Measurements from ENCODE around the gene GATA2.

Gene GATA2

DNA sequence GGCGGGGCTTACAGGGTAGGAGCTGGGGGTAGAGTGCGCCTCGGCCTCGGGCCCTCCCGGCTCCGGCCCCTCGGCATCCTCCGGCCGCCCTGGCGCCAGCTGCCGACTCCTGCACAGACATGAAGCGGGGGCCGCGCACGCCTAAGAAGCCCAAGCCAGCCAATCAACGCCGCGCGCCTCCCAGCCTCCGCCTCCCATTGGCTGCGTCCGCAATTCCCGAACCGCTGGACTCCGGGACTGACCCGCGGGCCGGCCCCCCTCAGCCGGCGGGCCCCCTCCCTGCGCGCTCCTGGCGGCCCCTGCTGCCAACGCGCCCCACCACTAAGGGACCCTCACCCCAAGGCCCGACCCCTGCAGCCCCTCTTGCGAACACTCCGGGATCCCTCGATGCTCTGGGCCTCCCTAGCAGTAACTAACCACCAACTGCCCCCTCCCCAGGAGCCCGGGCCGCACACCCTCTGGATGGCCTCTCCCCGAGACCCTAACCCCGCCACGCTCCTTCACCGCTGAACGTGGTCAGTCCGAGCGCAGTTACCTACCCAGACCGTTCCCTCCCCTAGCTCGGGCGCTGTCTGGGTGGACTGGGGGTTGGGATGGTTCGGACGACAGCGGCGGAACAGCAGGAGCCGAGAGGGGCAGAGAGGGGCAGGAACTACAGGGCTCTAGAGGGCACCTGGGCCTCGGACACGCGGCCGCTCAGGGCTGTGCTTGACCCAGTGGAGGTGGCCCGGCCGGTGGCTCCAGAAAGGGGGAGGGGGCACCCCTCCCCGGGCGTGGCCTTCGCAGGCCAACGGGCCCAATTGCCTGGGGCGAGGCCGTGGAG is 5.0 kb downstream of the GATA2 start:
- DNase-seq, result peak; percentile 56

DNA sequence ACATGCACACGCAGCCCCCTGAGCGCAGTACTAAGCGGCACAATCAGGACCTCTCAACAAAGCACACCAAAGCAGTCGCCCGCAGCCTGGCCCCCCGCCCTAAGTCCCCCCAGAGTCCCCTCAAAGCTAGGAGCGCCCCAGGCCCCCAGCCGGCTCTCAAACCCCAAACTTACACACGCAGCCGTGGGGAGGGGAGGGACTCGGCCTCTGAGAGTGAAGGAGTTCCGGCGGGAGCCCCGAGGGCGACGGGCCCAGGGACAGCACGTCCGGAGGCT is 5.5 kb downstream of the GATA2 start:
- DNase-seq, result no peak

DNA sequence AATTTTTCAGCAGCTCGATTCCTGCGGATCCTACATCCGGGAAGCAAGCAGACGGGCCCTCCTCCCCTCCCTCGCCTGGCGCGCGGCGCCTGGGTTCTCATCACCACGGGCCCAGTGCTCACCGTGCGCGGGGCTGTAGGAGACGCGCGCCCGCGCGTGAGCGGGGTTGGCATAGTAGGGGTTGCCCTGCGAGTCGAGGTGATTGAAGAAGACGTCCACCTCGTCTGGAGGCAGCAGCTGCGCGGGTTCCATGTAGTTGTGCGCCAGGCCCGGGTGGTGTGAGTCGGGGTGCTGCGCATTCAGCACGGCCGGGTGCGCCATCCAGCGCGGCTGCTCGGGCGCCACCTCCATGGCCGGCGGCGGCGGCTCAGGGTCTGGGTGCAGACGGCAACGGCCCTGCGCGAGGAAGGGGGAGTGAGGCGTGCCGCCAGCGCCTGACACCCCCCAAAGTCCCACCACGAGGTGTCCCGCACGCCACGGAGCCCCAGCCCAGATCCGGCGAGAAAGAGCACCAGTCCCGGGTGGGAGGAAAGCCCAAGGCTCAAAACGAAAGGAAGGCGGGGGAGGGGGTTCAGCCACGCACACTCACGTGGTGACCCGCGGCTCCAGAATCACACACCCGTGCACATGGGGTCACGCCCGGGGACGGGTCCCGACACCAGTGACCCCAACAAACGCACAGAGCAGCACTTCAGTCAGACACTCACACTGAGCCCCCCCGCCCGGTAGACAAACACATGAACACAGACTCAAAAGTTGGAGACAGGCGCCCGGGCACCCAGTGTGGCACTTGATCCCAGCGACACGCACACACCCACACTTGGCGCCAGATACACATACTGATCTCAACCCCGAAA is 6.1 kb downstream of the GATA2 start:
- DNase-seq, result no peak

DNA sequence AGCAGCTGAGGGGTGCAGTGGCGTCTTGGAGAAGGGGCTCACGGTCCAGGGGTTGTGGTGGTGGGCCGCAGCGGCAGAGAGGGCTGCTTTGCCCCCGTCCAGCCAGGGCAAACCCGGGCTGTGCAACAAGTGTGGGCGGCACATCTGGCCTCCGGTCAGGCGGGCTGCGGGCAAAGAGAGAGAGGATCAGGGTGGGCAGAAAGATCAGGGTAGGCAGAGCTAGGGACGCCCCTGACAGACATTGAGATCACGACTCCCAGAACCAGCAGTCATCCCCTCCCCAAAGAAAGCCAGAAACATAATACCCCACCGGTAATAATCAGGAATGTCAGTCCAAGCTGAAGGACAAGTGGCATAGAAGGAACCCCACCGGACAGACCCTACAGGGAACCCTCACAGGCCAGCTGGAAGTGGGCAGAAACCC is 6.8 kb downstream of the GATA2 start:
- DNase-seq, result no peak

DNA sequence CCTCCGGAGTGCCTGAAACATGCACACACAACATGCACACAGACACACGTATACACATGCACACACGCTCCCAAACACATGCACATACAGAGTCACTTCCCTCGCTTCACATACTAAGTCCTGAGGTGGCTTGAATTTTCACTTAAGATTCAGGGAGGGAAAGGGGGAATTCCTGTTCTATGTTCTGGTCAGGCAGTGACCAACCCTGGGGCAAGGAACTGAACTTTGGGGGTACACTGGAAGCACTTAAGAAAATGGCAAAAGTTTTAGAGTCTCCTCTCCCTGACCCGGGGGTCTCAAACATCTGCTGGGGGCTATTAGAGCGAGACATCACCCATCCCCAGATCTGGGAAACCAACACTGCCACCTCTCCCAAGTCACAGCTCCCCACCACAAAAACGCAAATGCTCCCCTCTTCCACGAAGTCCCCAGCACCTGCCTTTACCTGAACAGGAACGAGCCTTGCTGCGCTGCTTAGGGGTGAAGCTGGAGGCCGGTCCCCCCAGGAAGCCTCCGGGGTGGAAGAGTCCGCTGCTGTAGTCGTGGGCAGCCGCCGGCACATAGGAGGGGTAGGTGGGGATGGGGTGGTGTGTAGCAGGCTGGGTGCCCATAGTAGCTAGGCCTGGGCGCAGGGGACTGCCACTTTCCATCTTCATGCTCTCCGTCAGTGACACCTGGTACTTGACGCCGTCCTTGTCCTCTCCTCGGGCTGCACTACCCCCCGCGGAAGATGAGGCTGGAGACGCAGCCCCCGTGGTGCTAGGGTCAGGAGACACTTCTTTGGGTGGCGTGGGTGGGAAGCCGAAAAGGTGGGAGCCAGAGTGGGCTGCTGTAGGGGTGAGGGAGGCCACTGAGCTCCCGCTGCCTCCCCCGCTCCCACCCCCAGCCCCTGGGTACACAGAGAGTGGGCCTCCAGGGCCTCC is 7.5 kb downstream of the GATA2 start:
- no peak for DNase-seq

DNA sequence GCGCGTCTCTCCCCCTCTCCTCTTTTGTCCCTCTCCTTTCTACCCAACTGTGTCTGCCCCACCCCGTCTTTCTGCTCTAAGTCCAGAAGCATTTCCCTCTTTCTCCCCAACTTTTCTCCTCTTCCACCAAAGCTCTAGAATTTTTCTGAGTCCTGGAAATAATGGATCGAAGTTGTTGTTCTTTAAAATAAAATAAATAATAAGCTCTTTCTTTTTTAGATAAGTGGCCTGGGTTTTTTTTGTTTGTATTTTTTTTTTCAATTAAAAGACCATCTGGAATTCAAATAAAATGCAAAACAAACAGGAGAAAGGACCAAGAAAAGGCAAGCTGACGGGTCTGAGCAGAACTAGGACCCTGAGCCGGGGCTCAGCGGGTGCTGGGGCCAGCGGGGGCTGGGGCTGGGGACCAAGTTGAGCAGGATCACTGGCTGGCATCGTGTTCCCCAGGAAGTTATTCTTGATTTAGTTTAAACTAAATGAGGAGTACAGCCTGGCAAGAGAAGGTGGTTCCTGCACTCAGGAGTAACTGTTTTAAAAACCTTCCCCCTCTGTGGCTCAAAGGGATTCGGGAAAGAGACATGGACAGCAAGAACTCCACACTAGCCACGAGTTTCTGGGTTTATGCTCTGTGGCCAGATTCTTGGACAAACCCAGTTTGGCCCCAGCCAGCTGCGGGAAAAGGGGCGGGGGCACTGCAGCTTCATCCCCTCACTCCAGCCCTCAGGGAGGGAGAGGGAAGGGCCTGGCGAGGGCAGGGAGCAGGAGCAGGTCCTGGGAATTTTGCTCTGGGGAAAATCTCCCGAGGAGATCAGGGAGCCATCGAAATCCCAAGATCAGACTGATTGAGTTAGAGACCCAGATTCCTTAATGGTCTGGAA is 8.4 kb downstream of the GATA2 start:
- no peak for DNase-seq

DNA sequence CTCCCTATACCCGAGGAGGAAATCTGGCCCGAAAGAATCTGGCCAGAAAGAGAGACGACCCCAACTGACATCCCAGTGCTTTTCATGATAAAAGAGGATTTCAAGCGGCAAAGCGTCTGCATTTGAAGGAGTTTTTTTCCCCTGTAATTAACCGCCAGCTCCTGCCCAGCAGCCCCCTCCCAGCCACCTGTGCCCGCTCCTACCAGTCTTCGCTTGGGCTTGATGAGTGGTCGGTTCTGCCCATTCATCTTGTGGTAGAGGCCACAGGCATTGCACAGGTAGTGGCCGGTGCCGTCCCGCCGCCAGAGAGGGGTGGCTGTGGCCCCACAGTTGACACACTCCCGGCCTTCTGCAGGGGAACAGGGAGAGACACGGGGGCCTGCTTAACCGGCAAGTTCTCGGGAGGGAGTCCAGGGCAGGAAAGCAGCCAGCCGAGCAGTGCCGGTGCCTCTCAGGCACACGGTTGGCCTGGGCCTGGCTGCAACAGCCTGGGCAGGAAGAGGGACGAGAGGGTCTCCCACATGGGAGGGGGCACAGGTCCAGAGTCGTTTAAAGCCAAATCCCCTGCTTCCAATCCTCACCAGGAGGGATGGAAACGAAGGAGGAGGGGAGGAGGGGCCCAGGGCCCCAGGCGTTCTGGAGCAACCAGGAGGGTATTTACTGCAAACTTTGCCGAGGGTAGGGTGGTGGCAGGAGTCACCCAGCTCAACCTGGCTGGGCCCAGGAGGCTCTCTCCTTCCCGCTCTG is 9.2 kb downstream of the GATA2 start:
- DNase-seq, result peak; percentile 43

DNA sequence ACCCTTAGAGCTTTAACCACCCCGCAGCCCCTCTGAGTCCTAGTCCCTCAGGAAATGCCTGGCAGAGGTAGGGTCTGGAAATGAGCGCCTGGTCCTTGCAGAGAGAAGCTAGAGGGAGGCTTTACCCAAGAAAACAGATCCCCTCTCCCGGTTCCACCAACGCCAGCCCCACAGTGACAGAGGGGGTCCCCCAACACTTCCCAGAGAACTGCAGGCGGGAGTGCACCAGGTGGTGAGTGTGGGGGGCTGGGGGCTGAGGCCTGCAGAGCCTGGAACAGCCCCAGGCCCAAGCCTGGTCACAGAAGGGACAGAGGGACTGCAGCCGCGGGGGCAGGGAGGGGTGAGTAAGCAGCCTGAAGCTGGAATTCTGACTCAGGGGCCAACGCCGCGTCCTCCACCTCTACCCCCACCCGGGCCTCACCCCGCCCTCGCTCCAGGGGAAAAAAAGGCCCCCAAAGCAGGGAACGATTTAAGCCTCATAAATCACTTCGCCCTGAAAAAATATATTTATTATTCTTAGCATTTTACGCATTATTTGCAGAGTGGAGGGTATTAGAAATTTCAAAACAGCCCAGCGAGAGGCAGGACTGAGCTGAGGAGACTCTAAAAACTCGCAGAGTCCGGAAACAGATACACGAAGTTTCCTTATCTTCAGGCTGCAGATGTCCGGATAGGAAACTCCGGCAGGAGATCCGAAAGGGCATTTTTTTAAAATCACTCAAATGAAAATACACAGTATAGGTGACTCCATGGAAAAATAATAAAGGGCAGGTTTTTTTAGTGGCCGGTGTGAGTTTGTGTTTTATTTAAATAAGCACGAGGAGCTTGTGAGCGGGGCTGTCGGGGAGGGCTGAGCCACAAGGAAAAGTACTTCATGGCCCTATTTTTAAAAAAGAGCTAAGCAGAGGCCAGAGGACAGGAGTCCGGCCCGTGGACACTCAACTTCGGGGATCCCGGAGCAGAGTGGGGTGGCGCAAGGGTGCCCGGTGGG is 10.0 kb downstream of the GATA2 start:
- DNase-seq, result peak; percentile 97

DNA sequence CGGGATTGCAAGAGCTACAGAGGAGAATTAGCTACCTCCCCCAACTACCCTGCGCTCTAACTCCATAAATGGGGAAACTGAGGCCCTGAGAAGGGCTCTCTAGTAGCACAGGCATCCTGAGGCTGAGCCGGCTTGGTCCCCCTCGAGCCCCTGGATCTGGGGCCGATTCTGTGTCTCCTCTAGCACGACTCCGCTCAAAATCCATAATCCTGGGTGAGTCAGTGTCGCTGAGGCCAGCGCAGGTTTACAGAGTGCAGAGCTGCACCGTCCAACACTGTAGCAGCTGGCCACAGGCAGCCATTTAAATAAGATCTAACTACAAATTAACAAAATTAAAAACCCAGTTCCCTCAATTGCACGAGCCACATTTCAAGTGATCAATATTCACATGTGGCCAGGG is 10.8 kb downstream of the GATA2 start:
- no peak for DNase-seq

DNA sequence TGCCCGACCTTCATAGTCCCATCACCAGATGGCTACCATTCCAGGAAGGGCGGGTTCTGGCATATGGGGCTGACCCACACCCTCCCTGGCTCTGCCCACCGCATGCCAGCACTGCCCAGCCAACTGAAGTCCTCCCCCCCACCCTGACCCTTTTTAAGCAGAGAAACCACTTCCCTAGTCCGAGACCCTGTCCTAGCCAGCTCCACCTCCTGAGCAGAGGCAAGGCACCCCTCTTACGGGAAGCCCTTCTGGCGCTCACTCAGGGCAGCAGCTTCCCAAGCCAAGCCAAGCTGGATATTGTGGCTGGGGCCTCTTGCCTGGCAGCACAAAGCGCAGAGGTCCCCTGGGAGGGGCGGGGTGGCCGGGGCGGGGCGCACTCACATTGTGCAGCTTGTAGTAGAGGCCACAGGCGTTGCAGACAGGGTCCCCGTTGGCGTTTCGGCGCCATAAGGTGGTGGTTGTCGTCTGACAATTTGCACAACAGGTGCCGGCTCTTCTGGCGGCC is 11.5 kb downstream of the GATA2 start:
- DNase-seq, result no peak

DNA sequence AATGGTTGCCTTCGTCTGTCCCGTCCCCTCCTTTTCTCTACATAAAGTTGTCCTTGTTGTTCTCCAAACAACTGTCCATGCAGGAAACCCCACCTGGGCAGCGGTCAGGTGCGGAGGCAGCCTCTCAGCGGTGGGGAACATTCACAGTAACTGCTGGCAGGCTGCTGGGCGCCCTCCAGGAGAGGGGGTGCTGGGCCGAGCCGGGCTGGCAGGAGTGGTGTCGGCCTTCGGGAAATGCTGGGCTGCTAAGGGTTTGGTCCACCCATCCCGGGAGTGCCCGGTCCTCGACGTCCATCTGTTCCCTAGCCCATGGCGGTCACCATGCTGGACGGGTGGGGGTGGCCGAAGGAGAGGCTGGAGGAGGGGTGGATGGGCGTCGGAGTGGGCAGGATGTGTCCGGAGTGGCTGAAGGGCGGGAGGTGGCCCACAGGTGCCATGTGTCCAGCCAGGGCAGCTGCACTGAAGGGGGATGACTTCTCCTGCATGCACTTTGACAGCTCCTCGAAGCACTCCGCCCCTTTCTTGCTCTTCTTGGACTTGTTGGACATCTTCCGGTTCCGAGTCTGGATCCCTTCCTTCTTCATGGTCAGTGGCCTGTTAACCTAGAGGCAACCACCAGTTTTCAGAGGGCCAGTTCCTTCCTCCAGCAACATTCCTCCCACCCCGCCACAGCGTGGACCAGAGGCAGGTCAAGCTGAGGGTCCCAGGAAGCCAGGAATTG is 12.1 kb downstream of the GATA2 start:
- no peak for DNase-seq

DNA sequence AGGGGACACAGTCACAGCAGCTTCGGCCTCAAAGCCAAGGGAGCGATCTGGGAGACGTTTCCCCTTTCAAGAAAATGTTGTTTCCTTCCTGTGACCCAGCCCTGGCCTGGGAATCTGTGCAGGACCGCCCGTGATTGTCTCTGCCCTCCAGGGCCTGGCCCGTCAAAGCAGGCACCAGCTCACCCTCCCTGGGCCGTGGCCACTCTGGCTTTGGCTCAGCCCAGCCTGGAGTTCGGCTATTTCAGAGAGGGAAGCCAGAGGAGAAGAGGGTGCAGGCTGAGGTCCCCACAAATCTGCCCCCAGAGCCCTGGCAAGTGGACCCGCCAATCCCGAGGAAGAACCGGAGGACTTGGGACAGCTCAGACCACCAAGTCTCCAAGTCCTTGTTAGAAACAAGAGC is 12.7 kb downstream of the GATA2 start:
- DNase-seq, result no peak

DNA sequence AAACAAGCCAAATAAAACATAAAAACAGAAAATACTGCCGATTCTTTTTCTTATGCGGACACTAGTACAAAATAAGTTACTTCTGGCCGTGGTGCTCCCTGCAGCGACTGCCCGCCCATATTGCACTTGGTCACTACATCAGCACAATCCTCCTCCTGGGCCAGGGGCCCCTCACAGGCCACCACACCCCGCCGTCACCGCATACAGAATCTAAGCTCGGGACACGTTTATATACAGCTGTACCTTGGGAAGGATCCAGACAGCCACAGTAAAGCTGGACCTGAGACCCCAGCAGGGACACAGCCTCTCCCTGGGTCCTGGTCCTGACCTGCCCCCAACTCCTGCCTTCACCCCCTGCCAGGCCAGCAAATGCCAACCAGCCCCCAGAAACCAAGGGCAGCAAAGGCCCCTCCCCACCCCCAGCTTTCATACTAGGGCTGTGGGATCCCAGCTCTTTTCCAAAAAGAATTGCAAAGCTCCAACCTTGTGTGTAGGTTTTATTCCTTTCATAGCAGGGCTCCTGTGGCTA is 13.4 kb downstream of the GATA2 start:
- no peak for DNase-seq

DNA sequence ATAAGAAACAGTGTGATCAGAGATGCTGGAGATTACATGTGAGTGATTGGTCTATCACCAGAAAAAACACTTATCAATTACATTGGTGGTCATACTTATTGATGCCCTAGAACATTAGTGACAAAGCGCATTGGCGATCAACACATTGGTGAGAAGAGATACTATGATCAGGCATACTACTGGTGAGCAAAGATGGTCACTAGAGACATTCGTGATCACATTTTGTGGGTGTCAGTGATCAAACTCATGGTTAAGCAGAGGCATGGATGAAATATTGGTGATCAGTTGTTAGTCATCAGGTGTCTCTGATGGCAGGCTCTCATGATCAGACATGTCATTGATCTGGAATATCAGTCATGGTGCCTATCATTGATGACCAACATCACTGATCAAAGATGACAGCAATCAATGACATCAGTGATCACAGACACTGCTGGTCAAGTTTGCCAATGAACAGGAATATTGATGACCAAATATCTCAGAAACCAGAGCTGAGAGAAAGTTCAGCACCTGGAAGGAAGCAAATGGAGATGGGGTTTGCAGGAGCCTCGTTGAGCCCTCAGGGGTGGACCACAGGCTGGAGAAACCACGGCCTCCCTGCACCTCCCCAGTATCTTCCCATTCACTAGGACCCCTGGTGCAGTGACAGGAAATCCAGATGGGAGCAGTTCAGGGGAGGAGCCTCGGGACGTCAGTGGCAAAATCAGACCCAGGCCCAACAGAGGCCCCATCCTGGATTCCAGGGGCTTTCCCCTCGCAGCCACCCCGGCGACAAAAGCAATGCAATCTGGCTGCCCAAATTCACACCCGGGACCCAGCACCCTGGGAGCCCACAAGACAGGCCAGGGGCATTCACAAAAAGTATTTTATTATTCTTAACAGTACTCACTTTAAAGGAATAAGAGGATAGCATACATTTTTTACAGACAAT is 14.2 kb downstream of the GATA2 start:
- no peak for DNase-seq

DNA sequence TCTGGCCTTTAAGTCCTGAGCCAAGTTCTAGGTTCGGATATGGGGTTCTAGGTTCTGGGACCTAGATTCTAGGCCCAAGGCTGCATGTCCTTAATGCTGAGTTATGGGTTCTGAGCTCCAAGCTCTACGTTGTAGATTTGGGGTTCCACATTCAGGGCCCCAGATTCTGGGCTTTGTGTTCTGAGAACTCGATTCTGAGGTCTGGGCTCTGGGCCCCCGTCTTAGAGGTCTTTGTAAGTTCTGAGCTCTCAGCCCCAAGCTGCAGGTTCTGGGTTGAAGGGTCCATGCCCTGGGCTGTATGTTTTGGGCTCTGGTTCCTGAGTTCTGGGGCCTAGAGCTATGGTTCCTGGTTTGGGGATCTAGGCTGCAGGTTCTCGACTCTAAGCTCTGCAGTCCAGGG is 16.3 kb downstream of the GATA2 start:
- no peak for DNase-seq

DNA sequence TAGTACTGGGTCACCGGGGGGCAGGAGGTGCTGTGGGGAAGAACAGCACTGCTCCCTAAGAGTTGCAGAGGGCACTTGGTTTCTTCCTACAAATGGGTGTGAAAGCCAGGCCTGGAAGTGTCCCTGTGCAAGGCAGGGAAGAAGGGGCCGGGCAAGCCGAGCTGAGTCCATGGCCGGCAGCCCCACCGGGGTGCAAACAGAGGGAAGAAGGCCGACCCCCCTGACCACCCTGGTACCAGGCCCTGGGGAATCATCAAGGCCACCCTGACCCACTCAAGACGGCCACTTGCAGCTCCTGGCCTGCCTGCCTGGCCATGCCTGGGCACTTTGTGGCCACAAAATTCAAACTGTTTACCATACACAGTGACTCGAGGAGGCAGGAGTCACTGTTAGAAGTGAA is 17.6 kb downstream of the GATA2 start:
- DNase-seq, result no peak

DNA sequence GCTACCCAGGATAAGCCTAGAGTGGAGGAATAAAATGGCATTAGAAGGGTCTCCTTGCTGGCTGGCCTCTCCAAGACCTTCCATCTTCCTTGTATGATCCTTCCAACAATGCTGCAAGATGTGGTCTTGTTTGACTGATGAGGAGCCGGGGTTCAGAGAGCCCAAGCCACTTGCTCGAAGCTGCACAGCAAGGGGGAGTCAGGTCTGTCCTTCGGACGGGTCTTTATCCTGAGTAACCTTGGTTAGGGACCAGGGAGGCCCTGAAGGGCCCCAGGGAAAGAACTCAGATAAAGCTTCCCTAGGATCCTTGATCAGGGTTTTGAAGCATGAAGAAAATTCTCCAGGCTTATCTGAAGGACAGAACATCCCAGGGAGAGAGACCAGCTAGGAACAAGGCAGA is 19.3 kb downstream of the GATA2 start:
- DNase-seq, result no peak

DNA sequence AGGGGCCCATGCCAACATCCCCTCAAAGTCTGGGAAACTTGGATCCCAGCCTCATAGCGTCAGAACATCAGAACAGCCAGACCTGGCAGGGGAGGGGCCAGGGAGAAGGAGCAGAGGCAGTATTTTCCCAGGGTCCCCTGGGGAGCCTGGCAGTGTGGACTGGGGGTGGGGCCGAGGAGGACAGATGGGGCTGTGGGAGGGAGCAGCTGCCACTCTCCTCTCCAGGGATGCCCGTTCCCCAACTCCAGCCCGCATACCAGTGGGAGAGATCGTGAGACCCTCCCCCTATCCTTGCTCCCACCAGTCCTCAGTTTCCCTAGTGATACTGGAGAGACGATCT is 19.9 kb downstream of the GATA2 start:
- DNase-seq, result no peak
